GM23248 (cell line): ENCODE results near the gene ZNF521. TPM values are rescaled to one million over a fixed set of nuclear protein-coding genes. Genes with fewer than 3 reads are reported as not detected.

ENCODE experiments used
- DNase-seq: peaks from one replicate; pipeline ENCODE4 v3.0.0-alpha.2; 2015
- H2AFZ ChIP-seq: fragments of 200-600 bp; sonication (generic); 2 replicates; pipeline ENCODE4 v1.6.1; 2016; ENCODE audit warnings: antibody characterized with exemption
- H3F3A ChIP-seq: fragments of 200-600 bp; sonication (generic); 2 replicates; pipeline ENCODE4 v1.6.1; 2016; ENCODE audit warnings: mild to moderate bottlenecking, antibody characterized with exemption, mixed run types; ENCODE audit not compliant: insufficient read depth
- H3K27ac ChIP-seq: fragments of 200-600 bp; sonication (generic); 2 replicates; pipeline ENCODE4 v1.5.1; 2016; ENCODE audit warnings: mild to moderate bottlenecking
- H3K27me3 ChIP-seq: fragments of 200-600 bp; sonication (generic); replicated peaks from 2 replicates; pipeline ENCODE4 v1.6.1; 2016; ENCODE audit warnings: mild to moderate bottlenecking; ENCODE audit not compliant: insufficient read depth
- H3K36me3 ChIP-seq: fragments of 200-600 bp; sonication (generic); 2 replicates; pipeline ENCODE4 v1.6.1; 2016; ENCODE audit warnings: low read depth, mild to moderate bottlenecking
- H3K4me1 ChIP-seq: fragments of 200-600 bp; sonication (generic); 2 replicates; pipeline ENCODE4 v1.6.1; 2016; ENCODE audit warnings: mild to moderate bottlenecking; ENCODE audit not compliant: insufficient read depth
- H3K4me2 ChIP-seq: fragments of 200-600 bp; sonication (generic); one replicate; pipeline ENCODE4 v1.6.1; 2016; ENCODE audit warnings: mild to moderate bottlenecking; ENCODE audit not compliant: unreplicated experiment
- H3K4me3 ChIP-seq: fragments of 200-600 bp; sonication (generic); 2 replicates; pipeline ENCODE4 v1.5.1; 2016; ENCODE audit warnings: mild to moderate bottlenecking
- H3K79me2 ChIP-seq: fragments of 200-600 bp; sonication (generic); 2 replicates; pipeline ENCODE4 v1.6.1; 2016; ENCODE audit warnings: mild to moderate bottlenecking; ENCODE audit not compliant: insufficient read depth
- H3K9ac ChIP-seq: fragments of 200-600 bp; sonication (generic); 2 replicates; pipeline ENCODE4 v1.6.1; 2016; ENCODE audit warnings: mild to moderate bottlenecking
- H3K9me2 ChIP-seq: fragments of 200-600 bp; sonication (generic); 2 replicates; pipeline ENCODE4 v1.6.1; 2016; ENCODE audit warnings: mixed run types, mild to moderate bottlenecking, moderate library complexity; ENCODE audit not compliant: insufficient read depth
- H3K9me3 ChIP-seq: fragments of 200-600 bp; sonication (generic); one replicate; pipeline ENCODE4 v1.6.1; 2017; ENCODE audit warnings: low read depth
- H4K20me1 ChIP-seq: fragments of 200-600 bp; sonication (generic); 2 replicates; pipeline ENCODE4 v1.6.0; 2016; ENCODE audit not compliant: insufficient read depth
- EZH2 ChIP-seq: fragments of 200-600 bp; sonication (generic); IDR thresholded peaks from 2 replicates; pipeline ENCODE4 v1.6.1; 2018; ENCODE audit warnings: antibody characterized with exemption, mild to moderate bottlenecking; ENCODE audit not compliant: insufficient read depth, poor library complexity, severe bottlenecking
- EZH2phosphoT487 ChIP-seq: fragments of 200-600 bp; sonication (generic); IDR thresholded peaks from 2 replicates; pipeline ENCODE4 v1.6.1; 2018; ENCODE audit warnings: antibody characterized with exemption, moderate library complexity, mild to moderate bottlenecking, low read depth; ENCODE audit not compliant: insufficient read depth
- WGBS, 2 experiments: methylation state at CpG; one replicate each; pipeline ENCODE4 v1.1.6; 2015 to 2017; ENCODE audit warnings: low lambda C conversion rate in 2 of 2, low coverage in 1 of 2; ENCODE audit errors: missing lambda C conversion rate in 2 of 2; 5-methylcytosine and 5-hydroxymethylcytosine counted together
- in situ Hi-C: fragments of 300-500 bp; cut with MboI; formaldehyde crosslinking; loops from 2 replicates; pipeline ENCODE4 v1.15.0; 2020
- polyA plus RNA-seq: library from polyadenylated mRNA; unstranded; fragments of >200 nt; fragmentation: Nextera tagmentation; extraction: Ambion mirVana; gene quantifications from 2 replicates; pipeline ENCODE4 v1.2.1, GENCODE V29; 2016
- total RNA-seq: library from RNA; depleted of rRNA; stranded (reverse); fragments of >200 nt; shearing (Covaris generic); gene quantifications from 2 replicates; pipeline ENCODE4 v1.2.3, GENCODE V29; 2014

ZNF521 gene
- total and polyA plus RNA-seq, 2 experiments from 2014 or later, result 7.8 to 17.9 TPM

- no peak overlapping the region for H3K27ac ChIP-seq
- WGBS, 2 experiments, result 83 to 86% methylated on average over 2 of the region's 2 CpGs
- H3K79me2 ChIP-seq, result no peaks in the 10 kb centered on the region
- no peak for TF ChIP-seq EZH2phosphoT487
- no peak for TF ChIP-seq EZH2
- in situ Hi-C loops, result no loop called here
- H3K27me3 ChIP-seq, result no peaks in the 10 kb centered on the region
- H3K4me2 ChIP-seq, result no peak overlapping the region
- no peak overlapping the region for H3K4me3 ChIP-seq
- peaks cover 10% of the 10 kb centered on the region; the same call in 1 of the 2 replicates for H3K4me1 ChIP-seq
- peak; percentile 20 for DNase-seq
- H3K9ac ChIP-seq, result no peak overlapping the region
- H3K9me2 ChIP-seq, result no peaks in the 10 kb centered on the region
- no peaks in the 10 kb centered on the region for H4K20me1 ChIP-seq
- H3K36me3 ChIP-seq, result no peaks in the 10 kb centered on the region
- H3F3A ChIP-seq, result no peaks in the 10 kb centered on the region
- H3K9me3 ChIP-seq, result no peaks in the 10 kb centered on the region
- no peak overlapping the region for H2AFZ ChIP-seq
Measured at GRCh38 chr18:25146512-25146910, 205.5 kb downstream of the ZNF521 start.

DNA sequence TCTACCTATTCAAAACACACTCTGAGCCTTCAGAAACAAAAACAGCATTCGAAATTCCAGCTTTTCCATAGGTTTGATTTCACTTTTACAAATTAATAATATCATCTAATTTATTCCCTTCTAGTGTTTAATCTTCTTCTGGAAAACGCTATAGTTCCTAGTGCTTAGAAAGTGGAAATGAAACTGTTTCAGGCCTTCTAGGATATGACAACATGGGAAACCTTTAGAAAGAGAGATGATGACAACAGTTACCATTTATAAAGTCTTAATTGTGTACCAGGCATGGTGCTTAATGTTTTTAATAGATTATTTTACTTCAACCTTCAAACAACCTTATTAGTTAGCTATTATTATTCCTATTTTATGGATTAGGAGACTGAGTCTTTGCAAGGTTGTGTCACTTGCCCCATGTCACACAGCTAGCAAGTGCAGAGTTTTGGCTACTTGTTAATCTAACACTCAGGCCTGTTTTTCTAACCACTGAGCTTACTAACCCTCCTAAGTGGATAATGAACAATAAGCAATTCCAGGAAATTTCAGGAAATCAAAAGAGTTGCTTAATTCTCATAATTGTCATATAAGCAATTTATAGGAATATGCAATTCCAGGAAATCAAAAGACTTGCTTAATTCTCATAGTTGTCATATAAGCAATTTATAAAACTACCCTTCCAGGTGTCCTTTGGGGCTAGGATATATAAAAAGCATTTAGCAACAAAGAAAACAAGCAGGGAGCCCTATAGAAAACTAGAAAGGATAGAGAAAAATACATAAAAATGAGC, 206.0 kb downstream of the ZNF521 start:
- no peak overlapping the region for H2AFZ ChIP-seq
- no peak overlapping the region for H3K4me2 ChIP-seq
- DNase-seq, result no peak
- no peaks in the 10 kb centered on the region for H3F3A ChIP-seq
- no peaks in the 10 kb centered on the region for H3K9me2 ChIP-seq
- H3K79me2 ChIP-seq, result no peaks in the 10 kb centered on the region
- 98 to 100% methylated on average over 2 of the region's 2 CpGs for WGBS, 2 experiments
- H3K9me3 ChIP-seq, result no peaks in the 10 kb centered on the region
- H3K27me3 ChIP-seq, result no peaks in the 10 kb centered on the region
- no peak for TF ChIP-seq EZH2
- no peak for TF ChIP-seq EZH2phosphoT487
- no peaks in the 10 kb centered on the region for H3K36me3 ChIP-seq
- H4K20me1 ChIP-seq, result no peaks in the 10 kb centered on the region
- no peak overlapping the region for H3K27ac ChIP-seq
- H3K4me3 ChIP-seq, result no peak overlapping the region
- H3K9ac ChIP-seq, result no peak overlapping the region
- in situ Hi-C loops, result no loop called here
- peaks cover 10% of the 10 kb centered on the region; the same call in 1 of the 2 replicates for H3K4me1 ChIP-seq

GRCh38 chr18:25144820-25145219, 207.1 kb downstream of the ZNF521 start:
- Histone ChIP-seq H3K36me3 (no peaks in the 10 kb centered on the region), H4K20me1 (no peaks in the 10 kb centered on the region), H2AFZ (0 out of 2 replicates have a peak overlapping the region, but pooled peaks have one; percentile 27), H3K4me1 (peaks cover 10% of the 10 kb centered on the region; the same call in 1 of the 2 replicates), H3K9me3 (no peaks in the 10 kb centered on the region), H3F3A (no peaks in the 10 kb centered on the region), H3K27ac (peak overlapping the region; percentile 46), H3K9ac (no peak overlapping the region), H3K27me3 (no peaks in the 10 kb centered on the region), H3K79me2 (no peaks in the 10 kb centered on the region), H3K4me3 (no peak overlapping the region), H3K9me2 (no peaks in the 10 kb centered on the region), H3K4me2 (peak overlapping the region; percentile 15)
- peak; percentile 89 for DNase-seq
- no peak for TF ChIP-seq EZH2
- TF ChIP-seq EZH2phosphoT487, result no peak
- in situ Hi-C loops, result no loop called here
- WGBS, 2 experiments, result 0 to 4% methylated on average over 2 of the region's 2 CpGs

DNA sequence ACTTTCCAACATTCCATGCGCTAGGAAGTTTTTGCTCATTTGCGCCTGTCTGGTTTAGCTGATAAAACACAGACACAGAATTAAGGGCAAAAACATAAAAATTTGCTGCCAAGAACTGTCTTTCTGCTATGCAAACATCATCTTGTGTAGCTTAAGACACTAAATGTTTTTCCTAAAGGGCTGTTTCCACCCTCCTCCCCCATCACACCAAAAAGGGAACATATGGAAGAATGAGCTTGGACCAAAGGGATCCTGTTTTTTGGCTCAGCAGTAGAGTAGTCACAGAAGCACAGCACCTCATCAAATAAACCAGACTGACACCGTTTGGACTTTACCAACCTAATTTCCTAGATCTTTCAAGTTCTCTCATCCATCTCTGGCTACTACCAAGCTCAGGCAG, 210.1 kb downstream of the ZNF521 start:
- in situ Hi-C loops, result no loop called here

More for the DNA sequence above, 210.1 kb downstream of the ZNF521 start:
- Histone ChIP-seq H3K4me3 (no peak overlapping the region), H3K9me2 (no peaks in the 10 kb centered on the region), H3K79me2 (no peaks in the 10 kb centered on the region), H3F3A (no peaks in the 10 kb centered on the region), H3K9me3 (no peaks in the 10 kb centered on the region), H3K4me1 (peaks cover 10% of the 10 kb centered on the region; the same call in 1 of the 2 replicates), H3K4me2 (no peak overlapping the region), H2AFZ (no peak overlapping the region), H3K36me3 (no peaks in the 10 kb centered on the region), H3K27ac (no peak overlapping the region), H4K20me1 (no peaks in the 10 kb centered on the region), H3K27me3 (no peaks in the 10 kb centered on the region), H3K9ac (no peak overlapping the region)
- DNase-seq, result no peak
- TF ChIP-seq EZH2phosphoT487 (no peak), EZH2 (no peak)
- 64% methylated on average over 3 of the region's 3 CpGs for WGBS, 2 experiments
